GM12873 (cell line): ENCODE results near the gene FAM200B.

Experiments
- CTCF ChIP-seq: IDR thresholded peaks from 2 replicates; pipeline ENCODE4 v1.5.1; 2012; ENCODE audit warnings: low read depth, mild to moderate bottlenecking, moderate library complexity, low read length, control low read depth; ENCODE audit not compliant: insufficient read depth; ENCODE audit errors: missing control alignments

The FAM200B gene

GRCh38 chr4:15696866-15697265 lies 15.2 kb downstream of the FAM200B start:
- no peak for TF ChIP-seq CTCF

- no peak for TF ChIP-seq CTCF
Measured at GRCh38 chr4:15702941-15703403, 21.3 kb downstream of the FAM200B start, which contains the start of gene BST1. Gene BST1 (plus strand): TSS chr4:15703065. CDS start chr4:15703145, 80 bp downstream.

- TF ChIP-seq CTCF: no peak
Measured at GRCh38 chr4:15703439-15703838, 21.8 kb downstream of the FAM200B start.

GRCh38 chr4:15704129-15704528 lies 22.5 kb downstream of the FAM200B start:
- TF ChIP-seq CTCF: no peak

- no peak for TF ChIP-seq CTCF
Measured at GRCh38 chr4:15706646-15707362, 25.2 kb downstream of the FAM200B start.

GRCh38 chr4:15707363-15707715 lies 25.7 kb downstream of the FAM200B start:
- TF ChIP-seq CTCF: no peak

GRCh38 chr4:15711762-15712161 lies 30.1 kb downstream of the FAM200B start:
- no peak for TF ChIP-seq CTCF
